ENCODE results near the gene DMXL2. TPM values are rescaled to one million over a fixed set of nuclear protein-coding genes. Genes with fewer than 3 reads are reported as not detected.
"Not testable (repeated sequence)": the region's sequence is repeated elsewhere in the genome, so short reads cannot be mapped to it uniquely, and the experiment has no call there.

DMXL2 gene
- total RNA-seq = 148 TPM

GRCh38 chr15:51622604-51623370 lies at the start of gene DMXL2:
DMXL2 (minus strand) TSS chr15:51622771; CDS start chr15:51622545, 226 bp downstream.
- DNase-seq = peak; percentile 85

GRCh38 chr15:51672155-51672687 lies 49.6 kb upstream of the DMXL2 start:
- no peak for DNase-seq

GRCh38 chr15:51669381-51669780 lies 46.8 kb upstream of the DMXL2 start:
- no peak for DNase-seq

GRCh38 chr15:51668446-51668845 lies 45.9 kb upstream of the DMXL2 start:
- DNase-seq = no peak

GRCh38 chr15:51667478-51667877 lies 44.9 kb upstream of the DMXL2 start:
- no peak for DNase-seq

GRCh38 chr15:51661072-51661471 lies 38.5 kb upstream of the DMXL2 start:
- no peak for DNase-seq

- DNase-seq = no peak
Observed at GRCh38 chr15:51658664-51659063, 36.1 kb upstream of the DMXL2 start.

- DNase-seq = not testable (repeated sequence)
Observed at GRCh38 chr15:51655401-51656057, 33.0 kb upstream of the DMXL2 start.

- no peak for DNase-seq
Observed at GRCh38 chr15:51652084-51652668, 29.6 kb upstream of the DMXL2 start.

- DNase-seq = peak; percentile 49
Observed at GRCh38 chr15:51649659-51650521, 27.3 kb upstream of the DMXL2 start.

GRCh38 chr15:51648643-51649042 lies 26.1 kb upstream of the DMXL2 start:
- DNase-seq = not testable (repeated sequence)

- DNase-seq = not testable (repeated sequence)
Observed at GRCh38 chr15:51648101-51648500, 25.5 kb upstream of the DMXL2 start.

GRCh38 chr15:51647128-51647562 lies 24.6 kb upstream of the DMXL2 start:
- no peak for DNase-seq

GRCh38 chr15:51642696-51643095 lies 20.1 kb upstream of the DMXL2 start:
- no peak for DNase-seq

- no peak for DNase-seq
Observed at GRCh38 chr15:51641490-51642130, 19.0 kb upstream of the DMXL2 start.

GRCh38 chr15:51634591-51635198 lies 12.1 kb upstream of the DMXL2 start:
- DNase-seq = no peak

GRCh38 chr15:51629612-51630011 lies 7.0 kb upstream of the DMXL2 start:
- DNase-seq = no peak

GRCh38 chr15:51625236-51625635 lies 2.7 kb upstream of the DMXL2 start:
- no peak for DNase-seq

GRCh38 chr15:51624022-51624421 lies 1.5 kb upstream of the DMXL2 start:
- no peak for DNase-seq

GRCh38 chr15:51623386-51623938 lies 891 bp upstream of the DMXL2 start:
- no peak for DNase-seq

All from occipital lobe (tissue), 2 donors.